Activated naive CD4-positive, alpha-beta T cell treated with anti-CD3 and anti-CD28 coated beads for 36 hours (primary cell): ENCODE measurements around the gene CLDN9. TPM values are rescaled to one million over a fixed set of nuclear protein-coding genes. Genes with fewer than 3 reads are reported as not detected.

Experiments used
- CTCF ChIA-PET: fragments of 350-600 bp; sonication (Branson Sonifier 250); formaldehyde crosslinking; loops from one replicate; lab custom pipeline; 2021; ENCODE audit warnings: antibody characterized with exemption; lab: Charles Lee
- DNase-seq: peaks from one replicate; pipeline ENCODE4 v3.0.0-alpha.2; 2020
- H3K27ac Mint-ChIP-seq: one replicate; pipeline ENCODE4 v1.8.0; 2021; ENCODE audit warnings: mild to moderate bottlenecking, mixed read lengths
- H3K27me3 Mint-ChIP-seq: one replicate; pipeline ENCODE4 v1.8.0; 2021; ENCODE audit warnings: low read depth, mixed read lengths
- H3K36me3 Mint-ChIP-seq: one replicate; pipeline ENCODE4 v1.8.0; 2021; ENCODE audit warnings: low read depth, mixed read lengths
- H3K4me1 Mint-ChIP-seq: one replicate; pipeline ENCODE4 v1.8.0; 2021; ENCODE audit warnings: low read depth, mixed read lengths
- H3K4me3 Mint-ChIP-seq: one replicate; pipeline ENCODE4 v1.8.0; 2021; ENCODE audit warnings: mild to moderate bottlenecking, moderate library complexity, mixed read lengths
- H3K9me3 Mint-ChIP-seq: one replicate; pipeline ENCODE4 v1.8.0; 2021; ENCODE audit warnings: mixed read lengths
- intact Hi-C: fragments of 100-400 bp; cut with micrococcal nuclease; formaldehyde crosslinking; loops from one replicate; pipeline ENCODE4 v1.15.1; 2023
- total RNA-seq, 2 experiments: library from RNA; stranded (reverse); gene quantifications; one replicate each; pipeline ENCODE4 v1.2.3, GENCODE V29; 2021

CLDN9 gene
- total RNA-seq, 2 experiments from 2014 or later: not detected

- no peak overlapping the region for H3K4me3 Mint-ChIP-seq
- CTCF ChIA-PET: no interaction called here
- no peak for DNase-seq
- H3K36me3 Mint-ChIP-seq: no peaks in the 10 kb centered on the region
- intact Hi-C loops: no loop called here
- no peak overlapping the region for H3K27ac Mint-ChIP-seq
- peaks cover 22% of the 10 kb centered on the region for H3K4me1 Mint-ChIP-seq
- no peaks in the 10 kb centered on the region for H3K9me3 Mint-ChIP-seq
- H3K27me3 Mint-ChIP-seq: peaks cover 5% of the 10 kb centered on the region
These were observed 3.3 kb downstream of the CLDN9 start for GRCh38 chr16:3015865-3016521.

GRCh38 chr16:3017344-3017743 is 4.6 kb downstream of the CLDN9 start:
- Mint-ChIP-seq H3K27ac (no peak overlapping the region), H3K4me3 (no peak overlapping the region), H3K36me3 (no peaks in the 10 kb centered on the region), H3K27me3 (peaks cover 5% of the 10 kb centered on the region), H3K4me1 (peaks cover 31% of the 10 kb centered on the region), H3K9me3 (no peaks in the 10 kb centered on the region)
- DNase-seq: no peak
- intact Hi-C loops: no loop called here
- CTCF ChIA-PET: no interaction called here

GRCh38 chr16:3017794-3018506 is 5.2 kb downstream of the CLDN9 start, which contains the start of gene CLDN6:
Gene CLDN6, minus strand, starts transcription at chr16:3018183. Its CDS starts 2,162 bp downstream, at chr16:3016021.
- no peaks in the 10 kb centered on the region for H3K36me3 Mint-ChIP-seq
- peak; percentile 58 for DNase-seq
- H3K27me3 Mint-ChIP-seq: peaks cover 5% of the 10 kb centered on the region
- no peak within 1 kb of the TSS for H3K27ac Mint-ChIP-seq
- no peak within 1 kb of the TSS for H3K4me3 Mint-ChIP-seq
- CTCF ChIA-PET: interaction anchor here (1.0 to 17.7 kb wide), 3 partner anchors 10 to 14 kb away, joined by 4 to 310 read pairs (median 67); partner anchors contain the start of gene CLDN9
- no peaks in the 10 kb centered on the region for H3K9me3 Mint-ChIP-seq
- peaks cover 36% of the 10 kb centered on the region for H3K4me1 Mint-ChIP-seq
- intact Hi-C loops: no loop called here

- H3K27ac Mint-ChIP-seq: peak overlapping the region; percentile 46
- intact Hi-C loops: loop anchor here (2.0 to 5.0 kb wide), 7 partner anchors 15 to 972 kb away; partner anchors contain the start of genes CLUAP1, NTHL1, SRRM2 and TSC2
- H3K9me3 Mint-ChIP-seq: no peaks in the 10 kb centered on the region
- peaks cover 44% of the 10 kb centered on the region for H3K4me1 Mint-ChIP-seq
- peak overlapping the region; percentile 79 for H3K4me3 Mint-ChIP-seq
- peaks cover 5% of the 10 kb centered on the region for H3K27me3 Mint-ChIP-seq
- DNase-seq: no peak
- H3K36me3 Mint-ChIP-seq: peaks cover 2% of the 10 kb centered on the region
- CTCF ChIA-PET: interaction anchor here (0.7 to 17.7 kb wide), 5 partner anchors 8 to 129 kb away, joined by 3 to 310 read pairs (median 14); partner anchors contain the start of gene CLDN9
These were observed 7.0 kb downstream of the CLDN9 start for GRCh38 chr16:3019594-3020246.

- peaks cover 5% of the 10 kb centered on the region for H3K27me3 Mint-ChIP-seq
- peak within 1 kb of the TSS; percentile 95 for H3K4me3 Mint-ChIP-seq
- intact Hi-C loops: loop anchor here (2.0 to 5.0 kb wide), 7 partner anchors 15 to 973 kb away; partner anchors contain the start of genes CLUAP1, NTHL1, SRRM2 and TSC2
- H3K36me3 Mint-ChIP-seq: peaks cover 2% of the 10 kb centered on the region
- peaks cover 47% of the 10 kb centered on the region for H3K4me1 Mint-ChIP-seq
- no peaks in the 10 kb centered on the region for H3K9me3 Mint-ChIP-seq
- DNase-seq: peak; percentile 62
- CTCF ChIA-PET: interaction anchor here (1.4 to 17.7 kb wide), 4 partner anchors 8 to 46 kb away, joined by 4 to 310 read pairs (median 40); partner anchors contain the start of gene CLDN9
- peak within 1 kb of the TSS; percentile 98 for H3K27ac Mint-ChIP-seq
These were observed 7.5 kb downstream of the CLDN9 start, which contains the start of gene TNFRSF12A for GRCh38 chr16:3020247-3020603. Gene TNFRSF12A, plus strand, starts transcription at chr16:3020368. Its CDS starts 30 bp downstream, at chr16:3020398.

GRCh38 chr16:3020604-3021448 is 8.1 kb downstream of the CLDN9 start:
- peaks cover 2% of the 10 kb centered on the region for H3K36me3 Mint-ChIP-seq
- CTCF ChIA-PET: interaction anchor here (0.5 to 17.7 kb wide), 6 partner anchors 7 to 108 kb away, joined by 4 to 310 read pairs (median 10); partner anchors contain the start of gene CLDN9
- peaks cover 51% of the 10 kb centered on the region for H3K4me1 Mint-ChIP-seq
- peak overlapping the region; percentile 98 for H3K27ac Mint-ChIP-seq
- DNase-seq: peak; percentile 63
- H3K27me3 Mint-ChIP-seq: peaks cover 5% of the 10 kb centered on the region
- H3K4me3 Mint-ChIP-seq: peak overlapping the region; percentile 95
- H3K9me3 Mint-ChIP-seq: no peaks in the 10 kb centered on the region
- intact Hi-C loops: loop anchor here (2.0 to 5.0 kb wide), 7 partner anchors 16 to 974 kb away; partner anchors contain the start of genes CLUAP1, NTHL1, SRRM2 and TSC2

GRCh38 chr16:3021449-3022207 is 8.9 kb downstream of the CLDN9 start:
- Mint-ChIP-seq H3K4me3 (peak overlapping the region; percentile 95), H3K4me1 (peaks cover 51% of the 10 kb centered on the region), H3K27me3 (peaks cover 5% of the 10 kb centered on the region), H3K36me3 (peaks cover 6% of the 10 kb centered on the region), H3K9me3 (no peaks in the 10 kb centered on the region), H3K27ac (peak overlapping the region; percentile 98)
- intact Hi-C loops: loop anchor here (2.0 to 5.0 kb wide), 8 partner anchors 17 to 974 kb away; partner anchors contain the start of genes CLUAP1, NTHL1, PKMYT1 and SRRM2
- CTCF ChIA-PET: interaction anchor here (0.5 to 17.7 kb wide), 7 partner anchors 10 to 107 kb away, joined by 3 to 310 read pairs (median 4); partner anchors contain the start of gene CLDN9
- DNase-seq: peak; percentile 90

GRCh38 chr16:3022208-3022683 is 9.5 kb downstream of the CLDN9 start:
- H3K9me3 Mint-ChIP-seq: no peaks in the 10 kb centered on the region
- peak overlapping the region; percentile 95 for H3K4me3 Mint-ChIP-seq
- peaks cover 51% of the 10 kb centered on the region for H3K4me1 Mint-ChIP-seq
- peak overlapping the region; percentile 98 for H3K27ac Mint-ChIP-seq
- CTCF ChIA-PET: interaction anchor here (0.7 to 17.7 kb wide), 6 partner anchors 9 to 107 kb away, joined by 3 to 310 read pairs (median 5); partner anchors contain the start of gene CLDN9
- H3K27me3 Mint-ChIP-seq: peaks cover 5% of the 10 kb centered on the region
- DNase-seq: peak; percentile 95
- peaks cover 11% of the 10 kb centered on the region for H3K36me3 Mint-ChIP-seq
- intact Hi-C loops: loop anchor here (2.0 to 5.0 kb wide), 6 partner anchors 35 to 975 kb away; partner anchors contain the start of genes CLUAP1, NTHL1, PKMYT1 and SRRM2

GRCh38 chr16:3022684-3023414 is 10.1 kb downstream of the CLDN9 start:
- DNase-seq: peak; percentile 37
- intact Hi-C loops: loop anchor here (2.0 to 5.0 kb wide), 6 partner anchors 34 to 976 kb away; partner anchors contain the start of genes CLUAP1, NTHL1, PKMYT1 and SRRM2
- Mint-ChIP-seq H3K27me3 (peaks cover 5% of the 10 kb centered on the region), H3K4me3 (peak overlapping the region; percentile 95), H3K27ac (peak overlapping the region; percentile 98), H3K9me3 (no peaks in the 10 kb centered on the region), H3K36me3 (peaks cover 11% of the 10 kb centered on the region), H3K4me1 (peaks cover 51% of the 10 kb centered on the region)
- CTCF ChIA-PET: interaction anchor here (1.1 to 17.7 kb wide), 5 partner anchors 9 to 106 kb away, joined by 3 to 310 read pairs (median 7); partner anchors contain the start of gene CLDN9

GRCh38 chr16:3023415-3023668 is 10.6 kb downstream of the CLDN9 start:
- CTCF ChIA-PET: interaction anchor here (1.1 to 17.7 kb wide), 4 partner anchors 8 to 72 kb away, joined by 3 to 310 read pairs (median 35); partner anchors contain the start of gene CLDN9
- Mint-ChIP-seq H3K4me3 (peak overlapping the region; percentile 95), H3K27ac (peak overlapping the region; percentile 98), H3K4me1 (peaks cover 49% of the 10 kb centered on the region), H3K36me3 (peaks cover 11% of the 10 kb centered on the region), H3K27me3 (peaks cover 6% of the 10 kb centered on the region), H3K9me3 (no peaks in the 10 kb centered on the region)
- intact Hi-C loops: loop anchor here (2.0 to 5.0 kb wide), 6 partner anchors 34 to 976 kb away; partner anchors contain the start of genes CLUAP1, NTHL1, PKMYT1 and SRRM2
- DNase-seq: peak; percentile 38
